GM23338 (cell line): ENCODE measurements around the gene CYP46A1. TPM values are rescaled to one million over a fixed set of nuclear protein-coding genes. Genes with fewer than 3 reads are reported as not detected.

ENCODE experiments used
- ATAC-seq: fragments of 200-7000 bp; cut with Tn5 transposase; 3 replicates; pipeline ENCODE4 v1.9.1; 2020
- DNase-seq: peaks from one replicate; pipeline ENCODE4 v3.0.0-alpha.2; 2015; ENCODE audit warnings: low spot score
- H2AFZ ChIP-seq: fragments of 200-600 bp; sonication (generic); 2 replicates; pipeline ENCODE4 v1.8.0; 2016; ENCODE audit warnings: antibody characterized with exemption, mild to moderate bottlenecking, moderate library complexity
- H3F3A ChIP-seq: fragments of 200-600 bp; sonication (generic); replicated peaks from 2 replicates; pipeline ENCODE4 v1.8.0; 2017; ENCODE audit warnings: antibody characterized with exemption, mixed run types, low read depth
- H3K27ac ChIP-seq: fragments of 200-600 bp; sonication (generic); 2 replicates; pipeline ENCODE4 v1.6.1; 2016; ENCODE audit warnings: low read depth
- H3K27me3 ChIP-seq: fragments of 200-600 bp; sonication (generic); 2 replicates; pipeline ENCODE4 v1.8.0; 2016; ENCODE audit warnings: mild to moderate bottlenecking, mixed run types, moderate library complexity; ENCODE audit not compliant: insufficient read depth
- H3K36me3 ChIP-seq: fragments of 200-600 bp; sonication (generic); 2 replicates; pipeline ENCODE4 v1.8.0; 2016; ENCODE audit warnings: mild to moderate bottlenecking; ENCODE audit not compliant: insufficient read depth
- H3K4me1 ChIP-seq: fragments of 200-600 bp; sonication (generic); 2 replicates; pipeline ENCODE4 v1.8.0; 2016; ENCODE audit warnings: mild to moderate bottlenecking, moderate library complexity; ENCODE audit not compliant: insufficient read depth
- H3K4me2 ChIP-seq: fragments of 200-600 bp; sonication (generic); 2 replicates; pipeline ENCODE4 v1.7.1; 2017; ENCODE audit warnings: mixed run types
- H3K4me3 ChIP-seq: fragments of 200-600 bp; sonication (generic); 2 replicates; pipeline ENCODE4 v1.6.1; 2016; ENCODE audit warnings: mixed run types
- H3K79me2 ChIP-seq: fragments of 200-600 bp; sonication (generic); replicated peaks from 2 replicates; pipeline ENCODE4 v1.8.0; 2017; ENCODE audit warnings: mild to moderate bottlenecking; ENCODE audit not compliant: insufficient read depth
- H3K9me2 ChIP-seq: fragments of 200-600 bp; sonication (generic); 2 replicates; pipeline ENCODE4 v1.8.0; 2017; ENCODE audit not compliant: insufficient read depth
- H4K20me1 ChIP-seq: fragments of 200-600 bp; sonication (generic); replicated peaks from 2 replicates; pipeline ENCODE4 v1.8.0; 2017; ENCODE audit warnings: mild to moderate bottlenecking; ENCODE audit not compliant: insufficient read depth
- H3K27ac Mint-ChIP-seq: 2 replicates; pipeline ENCODE4 v1.8.0; 2020; ENCODE audit warnings: inconsistent platforms, mild to moderate bottlenecking, moderate library complexity, mixed read lengths
- H3K27me3 Mint-ChIP-seq: 3 replicates; pipeline ENCODE4 v1.8.0; 2022; ENCODE audit warnings: low read depth, mild to moderate bottlenecking, moderate library complexity, mixed read lengths, inconsistent platforms; ENCODE audit not compliant: insufficient read depth, poor library complexity
- H3K36me3 Mint-ChIP-seq: 3 replicates; pipeline ENCODE4 v1.8.0; 2021; ENCODE audit warnings: low read depth, mild to moderate bottlenecking, inconsistent platforms, moderate library complexity, mixed read lengths
- H3K4me1 Mint-ChIP-seq: 3 replicates; pipeline ENCODE4 v1.8.0; 2020; ENCODE audit warnings: mild to moderate bottlenecking, inconsistent platforms, mixed read lengths
- H3K4me3 Mint-ChIP-seq: 3 replicates; pipeline ENCODE4 v1.8.0; 2021; ENCODE audit warnings: moderate library complexity, mild to moderate bottlenecking, inconsistent platforms, mixed read lengths
- H3K9me3 Mint-ChIP-seq: 3 replicates; pipeline ENCODE4 v1.8.0; 2020; ENCODE audit warnings: moderate library complexity, mild to moderate bottlenecking, inconsistent platforms, mixed read lengths
- EZH2 ChIP-seq: fragments of 200-600 bp; sonication (generic); IDR thresholded peaks from one replicate; pipeline ENCODE4 v1.8.0; 2017; ENCODE audit warnings: antibody characterized with exemption, mild to moderate bottlenecking, low read depth; ENCODE audit not compliant: unreplicated experiment
- EZH2phosphoT487 ChIP-seq: fragments of 200-600 bp; sonication (generic); IDR thresholded peaks from one replicate; pipeline ENCODE4 v1.8.1; 2018; ENCODE audit warnings: antibody characterized with exemption; ENCODE audit not compliant: unreplicated experiment
- JUNB ChIP-seq: IDR thresholded peaks from one replicate; pipeline ENCODE4 v1.6.1; 2016; ENCODE audit warnings: antibody characterized with exemption; ENCODE audit not compliant: unreplicated experiment
- ZNF462 ChIP-seq: fragments of 250-450 bp; sonication (Bioruptor Pico); IDR thresholded peaks from 2 replicates; pipeline ENCODE4 v1.5.0; 2020; ENCODE audit warnings: mild to moderate bottlenecking, moderate library complexity
- polyA plus RNA-seq: library from polyadenylated mRNA; unstranded; fragments of >200 nt; fragmentation: Nextera tagmentation; extraction: Ambion mirVana; gene quantifications from 2 replicates; pipeline ENCODE4 v1.2.1, GENCODE V29; 2016
- total RNA-seq: library from RNA; depleted of rRNA; stranded (reverse); fragments of >200 nt; shearing (Covaris generic); gene quantifications from 2 replicates; pipeline ENCODE4 v1.2.3, GENCODE V29; 2014
- TF ChIP-seq, protein P1 (sequence below), 2 experiments: fragments of 200-600 bp in 1 of 2; sonication (generic) in 1 of 2; conservative IDR thresholded peaks; 2 replicates each; pipeline versions ENCODE4 v1.5.1 to v1.6.1; 2016 to 2017; ENCODE audit warnings: antibody characterized with exemption in 2 of 2, low read depth in 2 of 2, mild to moderate bottlenecking in 2 of 2, moderate library complexity in 1 of 2
- TF ChIP-seq, protein P2 (sequence below): IDR thresholded peaks from 2 replicates; pipeline ENCODE4 v1.6.1; 2016; ENCODE audit warnings: antibody characterized with exemption

Gene CYP46A1
- total and polyA plus RNA-seq, 2 experiments from 2014 or later = 0.59 to 0.66 TPM

DNA sequence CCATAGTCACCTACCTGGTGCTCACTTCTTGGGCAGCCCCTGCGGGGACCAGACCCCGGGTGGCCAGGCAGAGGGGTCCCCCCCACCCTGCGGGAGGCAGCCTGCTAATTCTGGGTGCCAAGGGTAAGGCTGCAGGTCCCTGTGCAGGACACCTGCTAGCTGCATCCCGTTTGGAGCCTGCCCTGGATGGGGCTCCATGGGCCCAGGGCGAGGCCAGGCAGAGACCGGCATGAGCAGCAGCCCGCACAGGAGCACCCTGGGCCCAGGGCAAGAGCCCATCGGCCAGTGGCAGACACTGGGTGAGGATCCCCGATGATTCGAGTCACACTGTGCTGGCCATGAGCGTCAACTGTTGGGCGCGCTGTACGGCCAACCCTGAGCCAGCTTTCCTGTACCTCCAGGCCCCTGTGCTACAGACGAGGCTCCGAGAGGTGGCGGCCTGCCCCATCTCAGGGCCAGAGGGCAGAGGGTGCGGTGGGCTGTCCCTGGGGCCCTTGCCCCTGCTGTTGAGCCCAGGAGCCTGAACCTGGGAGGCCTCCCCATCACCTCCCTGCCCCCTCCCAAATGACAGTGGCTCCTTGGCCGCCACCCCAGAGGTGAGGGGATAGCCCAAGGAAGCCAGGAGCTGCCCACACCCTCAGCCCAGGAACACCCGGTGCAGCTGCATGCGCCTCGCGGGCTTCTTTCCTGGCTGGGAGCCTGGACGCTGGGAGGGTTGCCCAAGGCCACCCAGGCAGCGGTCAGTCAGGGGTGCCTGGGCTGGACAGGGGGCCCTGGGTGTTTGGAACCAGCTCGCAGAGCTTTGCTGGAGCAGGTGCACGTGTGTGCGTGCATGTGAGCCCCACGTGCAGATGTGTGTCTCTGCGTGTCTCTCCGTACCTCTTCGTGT lies 47.7 kb downstream of the CYP46A1 start:
- Mint-ChIP-seq H3K36me3 (no peaks in the 10 kb centered on the region), H3K4me1 (peaks cover 6% of the 10 kb centered on the region), H3K27ac (no peak overlapping the region), H3K9me3 (no peaks in the 10 kb centered on the region; the same call in 2 of the 3 replicates), H3K27me3 (peaks cover 15% of the 10 kb centered on the region), H3K4me3 (no peak overlapping the region; the same call in 2 of the 3 replicates)
- TF ChIP-seq, protein P1, sequence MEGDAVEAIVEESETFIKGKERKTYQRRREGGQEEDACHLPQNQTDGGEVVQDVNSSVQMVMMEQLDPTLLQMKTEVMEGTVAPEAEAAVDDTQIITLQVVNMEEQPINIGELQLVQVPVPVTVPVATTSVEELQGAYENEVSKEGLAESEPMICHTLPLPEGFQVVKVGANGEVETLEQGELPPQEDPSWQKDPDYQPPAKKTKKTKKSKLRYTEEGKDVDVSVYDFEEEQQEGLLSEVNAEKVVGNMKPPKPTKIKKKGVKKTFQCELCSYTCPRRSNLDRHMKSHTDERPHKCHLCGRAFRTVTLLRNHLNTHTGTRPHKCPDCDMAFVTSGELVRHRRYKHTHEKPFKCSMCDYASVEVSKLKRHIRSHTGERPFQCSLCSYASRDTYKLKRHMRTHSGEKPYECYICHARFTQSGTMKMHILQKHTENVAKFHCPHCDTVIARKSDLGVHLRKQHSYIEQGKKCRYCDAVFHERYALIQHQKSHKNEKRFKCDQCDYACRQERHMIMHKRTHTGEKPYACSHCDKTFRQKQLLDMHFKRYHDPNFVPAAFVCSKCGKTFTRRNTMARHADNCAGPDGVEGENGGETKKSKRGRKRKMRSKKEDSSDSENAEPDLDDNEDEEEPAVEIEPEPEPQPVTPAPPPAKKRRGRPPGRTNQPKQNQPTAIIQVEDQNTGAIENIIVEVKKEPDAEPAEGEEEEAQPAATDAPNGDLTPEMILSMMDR (conservative IDR thresholded peaks at IDR 0.05; ENCODE audit: low read depth in 2 of 2) = peak in 1 of 2 experiments; percentile 39; a peak in 2 of 4 replicates
- TF ChIP-seq, protein P2, sequence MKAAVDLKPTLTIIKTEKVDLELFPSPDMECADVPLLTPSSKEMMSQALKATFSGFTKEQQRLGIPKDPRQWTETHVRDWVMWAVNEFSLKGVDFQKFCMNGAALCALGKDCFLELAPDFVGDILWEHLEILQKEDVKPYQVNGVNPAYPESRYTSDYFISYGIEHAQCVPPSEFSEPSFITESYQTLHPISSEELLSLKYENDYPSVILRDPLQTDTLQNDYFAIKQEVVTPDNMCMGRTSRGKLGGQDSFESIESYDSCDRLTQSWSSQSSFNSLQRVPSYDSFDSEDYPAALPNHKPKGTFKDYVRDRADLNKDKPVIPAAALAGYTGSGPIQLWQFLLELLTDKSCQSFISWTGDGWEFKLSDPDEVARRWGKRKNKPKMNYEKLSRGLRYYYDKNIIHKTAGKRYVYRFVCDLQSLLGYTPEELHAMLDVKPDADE = no peak
- no peak overlapping the region for H3K4me2 ChIP-seq
- H2AFZ ChIP-seq = no peak overlapping the region
- peaks cover 5% of the 10 kb centered on the region for H3K4me1 ChIP-seq
- H3K9me2 ChIP-seq = no peaks in the 10 kb centered on the region
- H4K20me1 ChIP-seq = no peaks in the 10 kb centered on the region
- no peaks in the 10 kb centered on the region for H3K79me2 ChIP-seq
- DNase-seq (no peak), ATAC-seq (peak; percentile 4; the same call in 2 of the 3 replicates)
- no peaks in the 10 kb centered on the region for H3K27me3 ChIP-seq
- H3F3A ChIP-seq = 0 out of 2 replicates have a peak, but pooled peaks cover 4% of the 10 kb centered on the region
- no peak overlapping the region for H3K4me3 ChIP-seq
- no peaks in the 10 kb centered on the region for H3K36me3 ChIP-seq
- no peak overlapping the region for H3K27ac ChIP-seq

GRCh38 chr14:99732436-99733210 lies 48.5 kb downstream of the CYP46A1 start:
- Histone ChIP-seq H3K27ac (no peak overlapping the region), H3K27me3 (no peaks in the 10 kb centered on the region), H3K4me2 (no peak overlapping the region), H3K4me1 (peaks cover 5% of the 10 kb centered on the region), H3K9me2 (no peaks in the 10 kb centered on the region), H2AFZ (no peak overlapping the region), H3K4me3 (no peak overlapping the region), H3K79me2 (no peaks in the 10 kb centered on the region), H4K20me1 (no peaks in the 10 kb centered on the region), H3F3A (0 out of 2 replicates have a peak, but pooled peaks cover 4% of the 10 kb centered on the region), H3K36me3 (no peaks in the 10 kb centered on the region)
- peaks cover 17% of the 10 kb centered on the region for H3K27me3 Mint-ChIP-seq
- no peak overlapping the region; the same call in 2 of the 3 replicates for H3K4me3 Mint-ChIP-seq
- H3K36me3 Mint-ChIP-seq = no peaks in the 10 kb centered on the region
- ATAC-seq (no peak), DNase-seq (no peak)
- peaks cover 6% of the 10 kb centered on the region for H3K4me1 Mint-ChIP-seq
- H3K9me3 Mint-ChIP-seq = no peaks in the 10 kb centered on the region; the same call in 2 of the 3 replicates
- H3K27ac Mint-ChIP-seq = no peak overlapping the region
- TF ChIP-seq, protein P2 = no peak
- TF ChIP-seq JUNB (no peak), EZH2phosphoT487 (no peak), EZH2 (no peak), ZNF462 (CRISPR knock-in tag) (no peak)
